WTC11 (cell line): ENCODE results near the gene PCDHGA1.

Source experiments
- CREB1 ChIP-seq: sonication (generic); formaldehyde crosslinking; IDR thresholded peaks from 2 replicates; pipeline ENCODE4 v1.8.0; 2023; ENCODE audit warnings: mild to moderate bottlenecking, missing genetic modification reagents
- CTCF ChIP-seq: fragments of 200-600 bp; IDR thresholded peaks from 2 replicates; pipeline ENCODE4 v1.8.0; 2022; ENCODE audit warnings: antibody characterized with exemption
- E2F4 ChIP-seq: sonication (generic); formaldehyde crosslinking; IDR thresholded peaks from 2 replicates; pipeline ENCODE4 v1.8.1; 2022; ENCODE audit warnings: low read depth, mild to moderate bottlenecking, moderate library complexity, missing genetic modification reagents, borderline replicate concordance
- GABPB1 ChIP-seq: sonication (generic); formaldehyde crosslinking; IDR thresholded peaks from 2 replicates; pipeline ENCODE4 v1.8.1; 2023; ENCODE audit warnings: mild to moderate bottlenecking, missing genetic modification reagents
- JUN ChIP-seq: sonication (generic); formaldehyde crosslinking; IDR thresholded peaks from 2 replicates; pipeline ENCODE4 v1.8.0; 2023; ENCODE audit warnings: mild to moderate bottlenecking, missing genetic modification reagents
- NFYB ChIP-seq: sonication (generic); formaldehyde crosslinking; conservative IDR thresholded peaks from 2 replicates; pipeline ENCODE4 v1.8.0; 2022; ENCODE audit warnings: low read depth, missing genetic modification reagents
- TEAD1 ChIP-seq: sonication (generic); formaldehyde crosslinking; IDR thresholded peaks from 2 replicates; pipeline ENCODE4 v1.8.0; 2022; ENCODE audit warnings: mild to moderate bottlenecking, missing genetic modification reagents
- TEAD4 ChIP-seq: sonication (generic); formaldehyde crosslinking; IDR thresholded peaks from 2 replicates; pipeline ENCODE4 v1.8.0; 2022; ENCODE audit warnings: mild to moderate bottlenecking, missing genetic modification reagents
- TF ChIP-seq, protein P1 (sequence below): sonication (generic); formaldehyde crosslinking; IDR thresholded peaks from 2 replicates; pipeline ENCODE4 v1.8.1; 2023; ENCODE audit warnings: mild to moderate bottlenecking, missing genetic modification reagents, moderate library complexity
- TF ChIP-seq, protein P2 (sequence below): sonication (generic); formaldehyde crosslinking; IDR thresholded peaks from 2 replicates; pipeline ENCODE4 v1.8.0; 2023; ENCODE audit warnings: missing genetic modification reagents, mild to moderate bottlenecking, borderline replicate concordance
- TF ChIP-seq, protein P3 (sequence below): sonication (generic); formaldehyde crosslinking; IDR thresholded peaks from 2 replicates; pipeline ENCODE4 v1.8.0; 2022; ENCODE audit warnings: mild to moderate bottlenecking, missing genetic modification reagents
- TF ChIP-seq, protein P4 (sequence below): sonication (generic); formaldehyde crosslinking; conservative IDR thresholded peaks from 2 replicates; pipeline ENCODE4 v1.8.1; 2022; ENCODE audit warnings: mild to moderate bottlenecking, missing genetic modification reagents
- TF ChIP-seq, protein P5 (sequence below): sonication (generic); formaldehyde crosslinking; IDR thresholded peaks from 2 replicates; pipeline ENCODE4 v1.8.0; 2022; ENCODE audit warnings: mild to moderate bottlenecking, missing genetic modification reagents

DNA sequence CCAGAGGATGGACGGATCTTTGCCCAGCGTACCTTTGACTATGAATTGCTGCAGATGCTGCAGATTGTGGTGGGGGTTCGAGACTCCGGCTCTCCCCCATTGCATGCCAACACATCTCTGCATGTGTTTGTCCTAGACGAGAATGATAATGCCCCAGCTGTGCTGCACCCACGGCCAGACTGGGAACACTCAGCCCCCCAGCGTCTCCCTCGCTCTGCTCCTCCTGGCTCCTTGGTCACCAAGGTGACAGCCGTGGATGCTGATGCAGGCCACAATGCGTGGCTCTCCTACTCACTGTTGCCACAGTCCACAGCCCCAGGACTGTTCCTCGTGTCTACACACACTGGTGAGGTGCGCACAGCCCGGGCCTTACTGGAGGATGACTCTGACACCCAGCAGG is 160.5 kb downstream of the PCDHGA1 start:
- TF ChIP-seq, protein P1, sequence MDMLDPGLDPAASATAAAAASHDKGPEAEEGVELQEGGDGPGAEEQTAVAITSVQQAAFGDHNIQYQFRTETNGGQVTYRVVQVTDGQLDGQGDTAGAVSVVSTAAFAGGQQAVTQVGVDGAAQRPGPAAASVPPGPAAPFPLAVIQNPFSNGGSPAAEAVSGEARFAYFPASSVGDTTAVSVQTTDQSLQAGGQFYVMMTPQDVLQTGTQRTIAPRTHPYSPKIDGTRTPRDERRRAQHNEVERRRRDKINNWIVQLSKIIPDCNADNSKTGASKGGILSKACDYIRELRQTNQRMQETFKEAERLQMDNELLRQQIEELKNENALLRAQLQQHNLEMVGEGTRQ (CRISPR knock-in tag) = no peak
- no peak for TF ChIP-seq GABPB1 (CRISPR knock-in tag)
- TF ChIP-seq, protein P2, sequence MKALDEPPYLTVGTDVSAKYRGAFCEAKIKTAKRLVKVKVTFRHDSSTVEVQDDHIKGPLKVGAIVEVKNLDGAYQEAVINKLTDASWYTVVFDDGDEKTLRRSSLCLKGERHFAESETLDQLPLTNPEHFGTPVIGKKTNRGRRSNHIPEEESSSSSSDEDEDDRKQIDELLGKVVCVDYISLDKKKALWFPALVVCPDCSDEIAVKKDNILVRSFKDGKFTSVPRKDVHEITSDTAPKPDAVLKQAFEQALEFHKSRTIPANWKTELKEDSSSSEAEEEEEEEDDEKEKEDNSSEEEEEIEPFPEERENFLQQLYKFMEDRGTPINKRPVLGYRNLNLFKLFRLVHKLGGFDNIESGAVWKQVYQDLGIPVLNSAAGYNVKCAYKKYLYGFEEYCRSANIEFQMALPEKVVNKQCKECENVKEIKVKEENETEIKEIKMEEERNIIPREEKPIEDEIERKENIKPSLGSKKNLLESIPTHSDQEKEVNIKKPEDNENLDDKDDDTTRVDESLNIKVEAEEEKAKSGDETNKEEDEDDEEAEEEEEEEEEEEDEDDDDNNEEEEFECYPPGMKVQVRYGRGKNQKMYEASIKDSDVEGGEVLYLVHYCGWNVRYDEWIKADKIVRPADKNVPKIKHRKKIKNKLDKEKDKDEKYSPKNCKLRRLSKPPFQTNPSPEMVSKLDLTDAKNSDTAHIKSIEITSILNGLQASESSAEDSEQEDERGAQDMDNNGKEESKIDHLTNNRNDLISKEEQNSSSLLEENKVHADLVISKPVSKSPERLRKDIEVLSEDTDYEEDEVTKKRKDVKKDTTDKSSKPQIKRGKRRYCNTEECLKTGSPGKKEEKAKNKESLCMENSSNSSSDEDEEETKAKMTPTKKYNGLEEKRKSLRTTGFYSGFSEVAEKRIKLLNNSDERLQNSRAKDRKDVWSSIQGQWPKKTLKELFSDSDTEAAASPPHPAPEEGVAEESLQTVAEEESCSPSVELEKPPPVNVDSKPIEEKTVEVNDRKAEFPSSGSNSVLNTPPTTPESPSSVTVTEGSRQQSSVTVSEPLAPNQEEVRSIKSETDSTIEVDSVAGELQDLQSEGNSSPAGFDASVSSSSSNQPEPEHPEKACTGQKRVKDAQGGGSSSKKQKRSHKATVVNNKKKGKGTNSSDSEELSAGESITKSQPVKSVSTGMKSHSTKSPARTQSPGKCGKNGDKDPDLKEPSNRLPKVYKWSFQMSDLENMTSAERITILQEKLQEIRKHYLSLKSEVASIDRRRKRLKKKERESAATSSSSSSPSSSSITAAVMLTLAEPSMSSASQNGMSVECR (CRISPR knock-in tag) = no peak
- no peak for TF ChIP-seq CTCF
- no peak for TF ChIP-seq TEAD1 (CRISPR knock-in tag)
- TF ChIP-seq CREB1 (CRISPR knock-in tag) = no peak
- no peak for TF ChIP-seq E2F4 (CRISPR knock-in tag)
- TF ChIP-seq NFYB = no peak
- no peak for TF ChIP-seq TEAD4 (CRISPR knock-in tag)
- TF ChIP-seq, protein P3, sequence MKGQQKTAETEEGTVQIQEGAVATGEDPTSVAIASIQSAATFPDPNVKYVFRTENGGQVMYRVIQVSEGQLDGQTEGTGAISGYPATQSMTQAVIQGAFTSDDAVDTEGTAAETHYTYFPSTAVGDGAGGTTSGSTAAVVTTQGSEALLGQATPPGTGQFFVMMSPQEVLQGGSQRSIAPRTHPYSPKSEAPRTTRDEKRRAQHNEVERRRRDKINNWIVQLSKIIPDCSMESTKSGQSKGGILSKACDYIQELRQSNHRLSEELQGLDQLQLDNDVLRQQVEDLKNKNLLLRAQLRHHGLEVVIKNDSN (CRISPR knock-in tag) = no peak
- no peak for TF ChIP-seq JUN (CRISPR knock-in tag)
- TF ChIP-seq, protein P4, sequence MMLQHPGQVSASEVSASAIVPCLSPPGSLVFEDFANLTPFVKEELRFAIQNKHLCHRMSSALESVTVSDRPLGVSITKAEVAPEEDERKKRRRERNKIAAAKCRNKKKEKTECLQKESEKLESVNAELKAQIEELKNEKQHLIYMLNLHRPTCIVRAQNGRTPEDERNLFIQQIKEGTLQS (CRISPR knock-in tag) = no peak
- TF ChIP-seq, protein P5, sequence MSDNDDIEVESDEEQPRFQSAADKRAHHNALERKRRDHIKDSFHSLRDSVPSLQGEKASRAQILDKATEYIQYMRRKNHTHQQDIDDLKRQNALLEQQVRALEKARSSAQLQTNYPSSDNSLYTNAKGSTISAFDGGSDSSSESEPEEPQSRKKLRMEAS (CRISPR knock-in tag) = no peak
